ENCODE results near the gene IFT81.
A peak's percentile ranks its signal among the peaks of the same experiment; 100 is the strongest.
"Not testable (repeated sequence)": the region's sequence is repeated elsewhere in the genome, so short reads cannot be mapped to it uniquely, and the experiment has no call there.

IFT81 gene

DNA sequence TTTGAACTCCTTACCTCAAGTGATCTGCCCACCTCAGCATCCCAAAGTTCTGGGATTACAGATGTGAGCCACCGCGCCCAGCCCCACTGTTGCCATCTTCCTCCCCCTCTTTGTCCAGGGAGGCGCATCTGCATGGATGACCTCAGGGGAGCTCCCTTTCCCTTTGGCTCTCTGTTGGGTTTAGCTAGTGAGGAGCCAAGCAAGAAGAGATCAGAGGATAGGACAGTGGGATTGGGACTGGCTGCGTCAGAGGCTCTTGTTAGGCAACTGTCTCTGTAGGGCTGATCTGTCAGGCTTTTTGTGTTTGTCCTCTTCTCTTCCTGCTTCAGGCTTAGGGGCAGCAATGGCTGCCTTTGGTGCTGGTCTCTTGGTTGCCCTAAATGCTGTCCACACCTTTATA, 8.5 kb upstream of the IFT81 start:
- H3K4me3 ChIP-seq (replicated peaks; ENCODE audit: low read depth, low read length) = no peak overlapping the region
- no peak for DNase-seq (ENCODE audit: low read depth)
- TF ChIP-seq, protein P1, sequence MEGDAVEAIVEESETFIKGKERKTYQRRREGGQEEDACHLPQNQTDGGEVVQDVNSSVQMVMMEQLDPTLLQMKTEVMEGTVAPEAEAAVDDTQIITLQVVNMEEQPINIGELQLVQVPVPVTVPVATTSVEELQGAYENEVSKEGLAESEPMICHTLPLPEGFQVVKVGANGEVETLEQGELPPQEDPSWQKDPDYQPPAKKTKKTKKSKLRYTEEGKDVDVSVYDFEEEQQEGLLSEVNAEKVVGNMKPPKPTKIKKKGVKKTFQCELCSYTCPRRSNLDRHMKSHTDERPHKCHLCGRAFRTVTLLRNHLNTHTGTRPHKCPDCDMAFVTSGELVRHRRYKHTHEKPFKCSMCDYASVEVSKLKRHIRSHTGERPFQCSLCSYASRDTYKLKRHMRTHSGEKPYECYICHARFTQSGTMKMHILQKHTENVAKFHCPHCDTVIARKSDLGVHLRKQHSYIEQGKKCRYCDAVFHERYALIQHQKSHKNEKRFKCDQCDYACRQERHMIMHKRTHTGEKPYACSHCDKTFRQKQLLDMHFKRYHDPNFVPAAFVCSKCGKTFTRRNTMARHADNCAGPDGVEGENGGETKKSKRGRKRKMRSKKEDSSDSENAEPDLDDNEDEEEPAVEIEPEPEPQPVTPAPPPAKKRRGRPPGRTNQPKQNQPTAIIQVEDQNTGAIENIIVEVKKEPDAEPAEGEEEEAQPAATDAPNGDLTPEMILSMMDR (IDR thresholded peaks at IDR 0.05; ENCODE audit: low read length, missing control alignments) = no peak

DNA sequence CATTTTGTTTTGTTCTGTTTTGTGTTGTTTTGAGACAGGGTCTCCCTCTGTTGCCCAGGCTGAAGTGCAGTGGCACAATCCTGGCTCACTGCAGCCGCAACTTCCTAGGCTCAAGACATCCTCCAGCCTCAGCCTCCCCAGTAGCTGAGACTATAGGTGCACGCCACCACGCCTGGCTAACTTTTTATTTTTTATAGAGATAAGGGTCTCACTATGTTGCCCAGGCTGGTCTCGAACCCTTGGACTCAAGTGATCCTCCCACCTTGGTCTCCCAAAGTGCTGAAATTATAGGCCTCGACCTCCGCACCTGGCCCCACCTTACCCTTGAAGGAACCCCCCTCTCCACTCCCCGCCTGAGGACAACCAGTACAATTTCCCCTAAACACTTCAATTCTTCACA, 7.5 kb upstream of the IFT81 start:
- DNase-seq (ENCODE audit: low read depth) = no peak
- H3K4me3 ChIP-seq (replicated peaks; ENCODE audit: low read depth, low read length) = no peak overlapping the region
- TF ChIP-seq, protein P1 (IDR thresholded peaks at IDR 0.05; ENCODE audit: low read length, missing control alignments) = no peak

DNA sequence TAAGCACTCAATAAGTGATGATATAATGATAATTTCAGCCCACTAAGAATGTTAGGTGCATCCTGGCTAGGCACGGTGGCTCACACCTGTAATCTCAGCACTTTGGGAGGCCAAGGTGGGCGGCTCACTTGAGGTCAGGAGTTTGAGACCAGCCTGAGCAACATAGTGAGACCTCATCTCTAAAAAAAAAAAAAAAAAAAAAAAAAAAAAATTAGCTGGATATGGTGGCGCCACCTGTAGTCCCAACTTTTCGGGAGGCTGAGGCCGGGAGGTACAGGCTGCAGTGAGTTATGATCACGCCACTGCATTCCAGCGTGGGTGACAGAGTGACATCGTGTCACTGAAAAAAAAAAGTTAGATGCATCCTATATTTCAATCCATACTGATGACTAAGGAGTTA, 6.9 kb upstream of the IFT81 start:
- not testable (repeated sequence) for DNase-seq (ENCODE audit: low read depth); H3K4me3 ChIP-seq (replicated peaks; ENCODE audit: low read depth, low read length)
- TF ChIP-seq, protein P1 (IDR thresholded peaks at IDR 0.05; ENCODE audit: low read length, missing control alignments) = peak; percentile 15

DNA sequence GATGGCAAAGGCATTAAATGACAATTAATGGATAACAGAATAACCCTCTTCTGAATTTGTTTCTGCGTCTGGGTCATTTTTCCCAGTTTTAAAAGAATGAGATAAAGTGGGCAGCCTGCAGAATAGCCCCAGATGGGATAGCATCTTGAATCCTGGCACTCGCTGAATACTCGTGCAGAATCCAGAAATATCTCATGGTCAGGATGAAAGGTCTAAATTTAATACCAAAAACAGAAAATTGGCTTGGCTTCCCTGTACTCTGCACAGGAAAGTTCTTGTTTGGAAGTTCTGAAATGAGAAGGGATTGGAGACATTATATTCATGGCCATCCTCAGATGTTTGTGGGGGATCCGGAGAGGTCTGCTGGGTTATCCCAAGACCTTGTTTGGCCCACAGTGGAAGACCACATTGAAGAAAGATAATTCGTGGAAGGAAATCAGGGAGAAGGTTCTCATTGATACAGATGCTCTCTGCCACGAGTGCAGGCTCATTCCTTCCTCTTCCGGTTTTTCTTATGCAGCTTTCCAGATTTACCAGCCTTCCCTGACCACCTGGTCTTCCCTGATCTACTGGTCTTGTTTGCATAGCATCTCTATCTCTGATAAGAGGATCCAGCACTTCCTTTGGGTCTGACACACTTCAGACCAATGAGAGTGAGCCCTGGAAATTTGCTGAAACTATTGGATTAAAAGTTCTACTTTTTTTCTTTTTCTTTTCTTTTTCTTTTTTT, 6.0 kb upstream of the IFT81 start:
- DNase-seq (ENCODE audit: low read depth) = no peak
- no peak overlapping the region for H3K4me3 ChIP-seq (replicated peaks; ENCODE audit: low read depth, low read length)
- TF ChIP-seq, protein P1 (IDR thresholded peaks at IDR 0.05; ENCODE audit: low read length, missing control alignments) = no peak

DNA sequence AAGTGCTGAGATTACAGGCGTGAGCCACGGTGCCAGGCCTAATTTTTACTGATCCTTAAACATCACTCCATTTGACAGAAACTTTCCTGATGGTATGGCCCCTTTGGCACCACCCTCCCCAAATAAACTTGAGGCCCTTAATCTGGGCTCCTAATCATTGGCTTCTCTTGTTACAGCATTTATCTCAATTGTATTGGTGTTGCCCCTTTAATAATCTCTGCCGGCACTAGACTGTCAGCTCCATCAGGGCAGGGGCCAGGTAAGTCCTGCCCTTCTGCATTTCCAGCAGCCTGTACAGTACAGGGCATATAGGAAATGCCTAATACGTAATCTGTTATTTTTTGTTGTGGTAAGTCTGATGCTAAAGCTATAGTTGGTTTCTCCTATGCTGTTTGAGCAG, 1.2 kb upstream of the IFT81 start:
- H3K4me3 ChIP-seq (replicated peaks; ENCODE audit: low read depth, low read length) = no peak overlapping the region
- no peak for DNase-seq (ENCODE audit: low read depth)
- TF ChIP-seq, protein P1 (IDR thresholded peaks at IDR 0.05; ENCODE audit: low read length, missing control alignments) = no peak

DNA sequence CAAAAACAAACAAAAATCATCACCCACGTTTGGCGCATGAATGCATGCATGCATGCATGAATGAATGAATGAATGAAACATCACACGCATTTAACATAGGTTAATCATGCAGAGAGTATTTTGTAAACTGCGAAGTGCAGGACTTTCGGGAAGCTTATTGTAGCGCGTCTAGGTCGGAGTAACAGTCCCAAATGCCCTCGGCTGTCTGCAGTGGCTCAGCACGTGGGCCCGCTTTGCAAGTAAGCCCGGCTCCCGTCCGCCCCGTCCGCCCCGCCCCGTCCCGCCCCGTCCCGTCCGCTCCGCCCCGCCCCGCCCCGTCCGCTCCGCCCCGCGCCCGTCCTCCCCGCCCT, 263 bp upstream of the IFT81 start:
- H3K4me3 ChIP-seq (replicated peaks; ENCODE audit: low read depth, low read length) = no peak overlapping the region
- TF ChIP-seq, protein P1 (IDR thresholded peaks at IDR 0.05; ENCODE audit: low read length, missing control alignments) = no peak
- no peak for DNase-seq (ENCODE audit: low read depth)

DNA sequence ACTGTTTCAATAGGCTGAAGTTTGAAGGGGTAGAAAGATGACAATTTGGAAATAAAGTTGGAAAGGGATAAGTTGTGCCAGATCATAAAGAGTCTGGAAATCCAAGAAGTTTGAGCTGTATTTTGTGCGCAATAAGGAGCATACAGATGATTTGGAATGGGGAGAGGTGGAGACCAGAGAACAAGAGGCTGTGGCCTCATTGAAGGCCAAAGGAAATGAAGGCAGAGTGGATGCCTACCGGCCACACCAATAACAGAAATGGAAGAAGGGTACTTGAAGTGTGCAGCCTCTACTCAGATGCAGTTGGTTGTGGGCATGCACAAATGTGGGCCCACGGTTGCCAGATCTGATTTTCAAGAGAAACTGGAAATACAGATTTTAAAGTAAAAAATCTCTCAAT, 2.4 kb downstream of the IFT81 start:
- no peak for DNase-seq (ENCODE audit: low read depth)
- H3K4me3 ChIP-seq (replicated peaks; ENCODE audit: low read depth, low read length) = no peak overlapping the region
- TF ChIP-seq, protein P1 (IDR thresholded peaks at IDR 0.05; ENCODE audit: low read length, missing control alignments) = no peak
